ENCODE data around the gene PPP4R2.

The PPP4R2 gene

GRCh38 chr3:73094951-73095350 lies 98.3 kb downstream of the PPP4R2 start:
- no peaks in the 10 kb centered on the region for H3K36me3 ChIP-seq (ENCODE audit: insufficient read depth, low read length)
- no peak overlapping the region for H3K4me3 ChIP-seq (ENCODE audit: low read depth, low read length, poor library complexity, severe bottlenecking)
- no peaks in the 10 kb centered on the region for H3K9me3 ChIP-seq (ENCODE audit: low read length)
- TF ChIP-seq EZH2 (IDR thresholded peaks at IDR 0.05; ENCODE audit: borderline replicate concordance, low read length): no peak
- TF ChIP-seq, protein P1, sequence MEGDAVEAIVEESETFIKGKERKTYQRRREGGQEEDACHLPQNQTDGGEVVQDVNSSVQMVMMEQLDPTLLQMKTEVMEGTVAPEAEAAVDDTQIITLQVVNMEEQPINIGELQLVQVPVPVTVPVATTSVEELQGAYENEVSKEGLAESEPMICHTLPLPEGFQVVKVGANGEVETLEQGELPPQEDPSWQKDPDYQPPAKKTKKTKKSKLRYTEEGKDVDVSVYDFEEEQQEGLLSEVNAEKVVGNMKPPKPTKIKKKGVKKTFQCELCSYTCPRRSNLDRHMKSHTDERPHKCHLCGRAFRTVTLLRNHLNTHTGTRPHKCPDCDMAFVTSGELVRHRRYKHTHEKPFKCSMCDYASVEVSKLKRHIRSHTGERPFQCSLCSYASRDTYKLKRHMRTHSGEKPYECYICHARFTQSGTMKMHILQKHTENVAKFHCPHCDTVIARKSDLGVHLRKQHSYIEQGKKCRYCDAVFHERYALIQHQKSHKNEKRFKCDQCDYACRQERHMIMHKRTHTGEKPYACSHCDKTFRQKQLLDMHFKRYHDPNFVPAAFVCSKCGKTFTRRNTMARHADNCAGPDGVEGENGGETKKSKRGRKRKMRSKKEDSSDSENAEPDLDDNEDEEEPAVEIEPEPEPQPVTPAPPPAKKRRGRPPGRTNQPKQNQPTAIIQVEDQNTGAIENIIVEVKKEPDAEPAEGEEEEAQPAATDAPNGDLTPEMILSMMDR (IDR thresholded peaks at IDR 0.05; ENCODE audit: low read length): no peak
- H3K4me2 ChIP-seq (ENCODE audit: low read length): no peak overlapping the region
- no peaks in the 10 kb centered on the region for H4K20me1 ChIP-seq (ENCODE audit: insufficient read depth, low read length)
- no peaks in the 10 kb centered on the region for H3K4me1 ChIP-seq (ENCODE audit: insufficient read depth, low read length, severe bottlenecking)
- no peaks in the 10 kb centered on the region for H3K27me3 ChIP-seq (ENCODE audit: insufficient read depth, low read length)
- H2AFZ ChIP-seq (ENCODE audit: low read length): no peak overlapping the region
- H3K9me2 ChIP-seq (ENCODE audit: low read depth, low read length): no peaks in the 10 kb centered on the region
- H3K27ac ChIP-seq (ENCODE audit: low read depth, low read length, poor library complexity, severe bottlenecking): no peak overlapping the region
- H3K79me2 ChIP-seq (ENCODE audit: insufficient read depth, low read length): no peaks in the 10 kb centered on the region
- no peaks in the 10 kb centered on the region for H3F3A ChIP-seq (ENCODE audit: insufficient read depth, low read length)
- no peak overlapping the region for H3K9ac ChIP-seq (ENCODE audit: low read length)

- Histone ChIP-seq H3K4me2 (ENCODE audit: low read length) (no peak overlapping the region), H3K4me1 (ENCODE audit: insufficient read depth, low read length, severe bottlenecking) (no peaks in the 10 kb centered on the region), H3K9me2 (ENCODE audit: low read depth, low read length) (no peaks in the 10 kb centered on the region), H3F3A (ENCODE audit: insufficient read depth, low read length) (no peaks in the 10 kb centered on the region), H3K36me3 (ENCODE audit: insufficient read depth, low read length) (no peaks in the 10 kb centered on the region), H3K9ac (ENCODE audit: low read length) (no peak overlapping the region), H3K79me2 (ENCODE audit: insufficient read depth, low read length) (no peaks in the 10 kb centered on the region), H3K9me3 (ENCODE audit: low read length) (no peaks in the 10 kb centered on the region), H3K27ac (ENCODE audit: low read depth, low read length, poor library complexity, severe bottlenecking) (no peak overlapping the region), H4K20me1 (ENCODE audit: insufficient read depth, low read length) (no peaks in the 10 kb centered on the region), H3K27me3 (ENCODE audit: insufficient read depth, low read length) (no peaks in the 10 kb centered on the region), H2AFZ (ENCODE audit: low read length) (no peak overlapping the region), H3K4me3 (ENCODE audit: low read depth, low read length, poor library complexity, severe bottlenecking) (no peak overlapping the region)
- TF ChIP-seq, protein P1 (IDR thresholded peaks at IDR 0.05; ENCODE audit: low read length): no peak
- no peak for TF ChIP-seq EZH2 (IDR thresholded peaks at IDR 0.05; ENCODE audit: borderline replicate concordance, low read length)
These were observed 99.6 kb downstream of the PPP4R2 start for GRCh38 chr3:73096169-73096568.

GRCh38 chr3:73098026-73098425 lies 101.4 kb downstream of the PPP4R2 start:
- Histone ChIP-seq H3K4me2 (ENCODE audit: low read length) (no peak overlapping the region), H3K27me3 (ENCODE audit: insufficient read depth, low read length) (no peaks in the 10 kb centered on the region), H3K36me3 (ENCODE audit: insufficient read depth, low read length) (no peaks in the 10 kb centered on the region), H3K9me2 (ENCODE audit: low read depth, low read length) (no peaks in the 10 kb centered on the region), H3K9me3 (ENCODE audit: low read length) (no peaks in the 10 kb centered on the region), H3K27ac (ENCODE audit: low read depth, low read length, poor library complexity, severe bottlenecking) (no peak overlapping the region), H3K79me2 (ENCODE audit: insufficient read depth, low read length) (no peaks in the 10 kb centered on the region), H4K20me1 (ENCODE audit: insufficient read depth, low read length) (no peaks in the 10 kb centered on the region), H3K4me3 (ENCODE audit: low read depth, low read length, poor library complexity, severe bottlenecking) (no peak overlapping the region), H3K4me1 (ENCODE audit: insufficient read depth, low read length, severe bottlenecking) (no peaks in the 10 kb centered on the region), H3K9ac (ENCODE audit: low read length) (no peak overlapping the region), H2AFZ (ENCODE audit: low read length) (no peak overlapping the region), H3F3A (ENCODE audit: insufficient read depth, low read length) (no peaks in the 10 kb centered on the region)
- TF ChIP-seq EZH2 (IDR thresholded peaks at IDR 0.05; ENCODE audit: borderline replicate concordance, low read length): no peak
- TF ChIP-seq, protein P1 (IDR thresholded peaks at IDR 0.05; ENCODE audit: low read length): no peak
